ENCODE results near the gene UCK1.
"Not testable (repeated sequence)": the region's sequence is repeated elsewhere in the genome, so short reads cannot be mapped to it uniquely, and the experiment has no call there.

Gene UCK1

GRCh38 chr9:131523086-131523388 lies 8.0 kb downstream of the UCK1 start:
- no peak for DNase-seq

- DNase-seq, result no peak
Measured at GRCh38 chr9:131522257-131523085, 8.6 kb downstream of the UCK1 start.

GRCh38 chr9:131521822-131522221 lies 9.2 kb downstream of the UCK1 start:
- no peak for DNase-seq

GRCh38 chr9:131521203-131521602 lies 9.9 kb downstream of the UCK1 start:
- DNase-seq, result no peak

GRCh38 chr9:131520503-131520902 lies 10.6 kb downstream of the UCK1 start:
- DNase-seq, result no peak

GRCh38 chr9:131518553-131518952 lies 12.5 kb downstream of the UCK1 start:
- DNase-seq, result no peak

GRCh38 chr9:131517761-131518190 lies 13.3 kb downstream of the UCK1 start:
- peak; percentile 28 to 48 for DNase-seq

GRCh38 chr9:131516930-131517329 lies 14.1 kb downstream of the UCK1 start:
- DNase-seq, result no peak

- no peak for DNase-seq
Measured at GRCh38 chr9:131516100-131516499, 15.0 kb downstream of the UCK1 start.

GRCh38 chr9:131515559-131516031 lies 15.5 kb downstream of the UCK1 start:
- DNase-seq, result not testable (repeated sequence)

GRCh38 chr9:131513177-131513576 lies 17.9 kb downstream of the UCK1 start:
- no peak for DNase-seq

GRCh38 chr9:131511880-131512279 lies 19.2 kb downstream of the UCK1 start:
- DNase-seq, result no peak

- no peak for DNase-seq
Measured at GRCh38 chr9:131511416-131511815, 19.6 kb downstream of the UCK1 start.

- no peak for DNase-seq
Measured at GRCh38 chr9:131505012-131505411, 26.1 kb downstream of the UCK1 start.

- DNase-seq, result no peak
Measured at GRCh38 chr9:131503626-131504465, 27.2 kb downstream of the UCK1 start.

- peak; percentile 78 to 81 for DNase-seq
Measured at GRCh38 chr9:131502781-131503625, 28.1 kb downstream of the UCK1 start, which contains the start of gene POMT1. Gene POMT1 (plus strand): TSS chr9:131502918. CDS start chr9:131504219, 1,301 bp downstream.

- no peak for DNase-seq
Measured at GRCh38 chr9:131500939-131501541, 30.0 kb downstream of the UCK1 start.

GRCh38 chr9:131500377-131500776 lies 30.7 kb downstream of the UCK1 start:
- peak in 1 of 2 donors; percentile 39 for DNase-seq

- no peak for DNase-seq
Measured at GRCh38 chr9:131499254-131499767, 31.8 kb downstream of the UCK1 start.

- DNase-seq, result no peak
Measured at GRCh38 chr9:131496844-131497405, 34.1 kb downstream of the UCK1 start.

- DNase-seq, result no peak
Measured at GRCh38 chr9:131495785-131496184, 35.3 kb downstream of the UCK1 start.

Data from hippocampal formation (tissue), 2 donors.